ENCODE results near the gene ARID1A. TPM values are rescaled to one million over a fixed set of nuclear protein-coding genes. Genes with fewer than 3 reads are reported as not detected.

Gene ARID1A
- total RNA-seq, 1 donor from 2014 or later, result 50.4 TPM

GRCh38 chr1:26761217-26761616 is 65.4 kb downstream of the ARID1A start:
- DNase-seq, result no peak

DNA sequence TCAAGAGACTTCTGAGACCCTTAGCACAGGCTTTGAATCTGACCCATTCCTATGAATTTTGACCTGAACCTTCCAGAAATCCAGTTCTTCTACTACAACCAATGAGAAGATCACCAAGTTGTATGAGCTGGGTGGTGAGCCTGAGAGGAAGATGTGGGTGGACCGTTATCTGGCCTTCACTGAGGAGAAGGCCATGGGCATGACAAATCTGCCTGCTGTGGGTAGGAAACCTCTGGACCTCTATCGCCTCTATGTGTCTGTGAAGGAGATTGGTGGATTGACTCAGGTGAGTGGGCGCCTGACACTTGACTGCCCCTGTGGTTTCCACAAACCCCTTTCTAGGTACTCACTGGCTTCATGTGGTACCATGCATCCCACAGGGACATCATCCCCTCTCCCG is 71.9 kb downstream of the ARID1A start:
- DNase-seq, result no peak

DNA sequence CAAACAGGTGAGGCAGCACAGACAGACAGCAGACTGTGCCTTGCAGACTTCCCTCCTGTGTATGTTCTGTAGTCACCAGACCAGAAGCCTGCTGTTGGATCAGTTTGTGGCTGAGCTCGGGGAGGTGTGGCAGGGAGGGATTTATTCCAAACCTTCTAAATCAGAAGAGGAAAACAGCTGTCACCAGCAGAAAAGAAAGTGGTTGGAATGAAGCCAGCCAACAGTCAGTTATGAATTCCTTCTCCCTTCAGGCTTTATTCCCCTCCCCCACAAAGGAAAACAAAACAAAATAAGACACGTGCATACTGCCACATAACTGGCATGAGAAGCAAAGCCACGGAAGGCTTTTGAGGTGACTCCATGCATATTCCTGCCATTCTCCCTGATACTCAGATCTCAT is 72.9 kb downstream of the ARID1A start:
- no peak for DNase-seq

DNA sequence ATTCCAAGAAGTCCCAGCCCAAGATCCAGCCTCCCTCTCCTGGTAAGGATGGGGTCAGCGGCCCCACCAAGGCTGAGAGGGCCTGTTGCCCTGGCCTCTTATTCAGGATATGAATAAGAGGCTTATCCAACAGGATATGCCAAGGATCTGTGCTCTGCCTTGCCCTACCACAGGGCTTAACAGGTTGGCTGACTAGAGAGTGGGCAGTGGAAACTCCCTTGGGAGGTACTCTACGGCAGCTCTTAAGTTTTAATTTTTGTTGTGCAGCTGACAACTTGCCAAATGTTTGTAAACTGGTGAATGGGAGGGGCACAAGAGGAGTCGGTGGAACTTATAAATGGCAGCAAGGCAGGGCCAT is 75.4 kb downstream of the ARID1A start:
- DNase-seq, result peak; percentile 17

GRCh38 chr1:26771643-26772321 is 76.0 kb downstream of the ARID1A start:
- no peak for DNase-seq

- no peak for DNase-seq
These were observed 76.9 kb downstream of the ARID1A start for GRCh38 chr1:26772687-26773086.

DNA sequence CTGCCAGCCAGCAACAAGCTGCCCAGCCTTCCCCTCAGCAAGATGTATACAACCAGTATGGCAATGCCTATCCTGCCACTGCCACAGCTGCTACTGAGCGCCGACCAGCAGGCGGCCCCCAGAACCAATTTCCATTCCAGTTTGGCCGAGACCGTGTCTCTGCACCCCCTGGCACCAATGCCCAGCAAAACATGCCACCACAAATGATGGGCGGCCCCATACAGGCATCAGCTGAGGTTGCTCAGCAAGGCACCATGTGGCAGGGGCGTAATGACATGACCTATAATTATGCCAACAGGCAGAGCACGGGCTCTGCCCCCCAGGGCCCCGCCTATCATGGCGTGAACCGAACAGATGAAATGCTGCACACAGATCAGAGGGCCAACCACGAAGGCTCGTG is 78.6 kb downstream of the ARID1A start:
- DNase-seq, result no peak

- no peak for DNase-seq
These were observed 79.9 kb downstream of the ARID1A start for GRCh38 chr1:26775666-26776065.

GRCh38 chr1:26779098-26779668 is 83.4 kb downstream of the ARID1A start:
- no peak for DNase-seq

DNA sequence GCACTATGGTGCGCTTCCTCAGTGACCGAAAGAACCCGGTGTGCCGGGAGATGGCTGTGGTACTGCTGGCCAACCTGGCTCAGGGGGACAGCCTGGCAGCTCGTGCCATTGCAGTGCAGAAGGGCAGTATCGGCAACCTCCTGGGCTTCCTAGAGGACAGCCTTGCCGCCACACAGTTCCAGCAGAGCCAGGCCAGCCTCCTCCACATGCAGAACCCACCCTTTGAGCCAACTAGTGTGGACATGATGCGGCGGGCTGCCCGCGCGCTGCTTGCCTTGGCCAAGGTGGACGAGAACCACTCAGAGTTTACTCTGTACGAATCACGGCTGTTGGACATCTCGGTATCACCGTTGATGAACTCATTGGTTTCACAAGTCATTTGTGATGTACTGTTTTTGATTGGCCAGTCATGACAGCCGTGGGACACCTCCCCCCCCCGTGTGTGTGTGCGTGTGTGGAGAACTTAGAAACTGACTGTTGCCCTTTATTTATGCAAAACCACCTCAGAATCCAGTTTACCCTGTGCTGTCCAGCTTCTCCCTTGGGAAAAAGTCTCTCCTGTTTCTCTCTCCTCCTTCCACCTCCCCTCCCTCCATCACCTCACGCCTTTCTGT is 84.6 kb downstream of the ARID1A start:
- no peak for DNase-seq

- DNase-seq, result no peak
These were observed 85.5 kb downstream of the ARID1A start for GRCh38 chr1:26781206-26781825.

DNA sequence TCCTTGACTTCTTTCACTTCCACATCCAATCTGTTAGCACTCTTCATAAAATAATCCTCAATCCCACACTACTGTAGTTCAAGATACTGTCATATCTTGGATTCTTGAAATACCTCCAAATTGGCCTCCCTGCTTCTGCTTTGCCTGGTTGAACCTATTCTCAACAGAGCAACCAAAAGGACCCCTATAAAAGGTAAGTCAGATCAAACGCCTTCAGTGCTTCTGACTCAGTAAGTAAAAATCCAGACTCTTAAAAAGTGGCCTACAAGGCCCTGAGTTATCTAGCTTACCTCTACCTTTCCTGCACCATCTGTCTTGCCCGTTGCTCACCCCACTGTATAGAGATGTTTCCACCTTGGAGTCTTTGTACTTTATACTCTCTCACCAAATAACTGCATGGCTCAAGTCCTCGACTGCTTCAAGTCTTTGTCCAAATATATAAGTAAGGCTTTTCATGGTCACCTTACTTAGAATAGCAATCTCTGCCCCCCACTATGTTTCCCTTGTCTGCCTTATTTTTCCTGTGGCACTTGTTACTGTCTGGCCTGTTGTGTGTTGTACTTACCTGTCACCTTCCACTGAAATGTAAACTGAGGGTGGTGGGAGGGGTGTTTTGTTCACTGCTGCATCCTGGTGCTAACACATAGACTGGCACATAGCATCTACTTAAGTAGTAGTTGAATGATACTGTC is 86.9 kb downstream of the ARID1A start:
- no peak for DNase-seq

- DNase-seq, result no peak
These were observed 87.8 kb downstream of the ARID1A start for GRCh38 chr1:26783646-26784022.

GRCh38 chr1:26784023-26784871 is 88.4 kb downstream of the ARID1A start:
- DNase-seq, result no peak

DNA sequence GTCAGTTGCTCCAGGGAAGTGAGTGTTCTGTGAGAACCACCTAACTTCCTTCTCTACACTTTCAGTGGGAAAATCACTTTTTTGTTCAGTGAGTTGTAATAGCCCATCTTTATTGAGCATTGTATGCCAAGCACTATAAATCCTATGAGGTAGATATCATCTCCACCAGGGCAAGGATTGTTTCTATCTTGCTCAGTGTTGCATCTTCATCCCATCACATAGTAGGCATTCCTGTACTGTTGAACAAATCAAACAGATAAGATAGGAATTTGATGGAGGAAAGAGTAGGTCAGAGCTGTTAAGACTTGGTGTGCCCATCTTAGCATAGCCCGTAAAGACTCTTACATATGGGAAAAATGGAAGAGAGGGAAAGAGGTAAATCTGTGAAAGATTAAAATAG is 89.1 kb downstream of the ARID1A start:
- DNase-seq, result no peak

GRCh38 chr1:26785611-26786436 is 90.0 kb downstream of the ARID1A start:
- peak; percentile 61 for DNase-seq

GRCh38 chr1:26786437-26787380 is 90.9 kb downstream of the ARID1A start:
- DNase-seq, result peak; percentile 57

- DNase-seq, result no peak
These were observed 91.5 kb downstream of the ARID1A start for GRCh38 chr1:26787381-26787705.

DNA sequence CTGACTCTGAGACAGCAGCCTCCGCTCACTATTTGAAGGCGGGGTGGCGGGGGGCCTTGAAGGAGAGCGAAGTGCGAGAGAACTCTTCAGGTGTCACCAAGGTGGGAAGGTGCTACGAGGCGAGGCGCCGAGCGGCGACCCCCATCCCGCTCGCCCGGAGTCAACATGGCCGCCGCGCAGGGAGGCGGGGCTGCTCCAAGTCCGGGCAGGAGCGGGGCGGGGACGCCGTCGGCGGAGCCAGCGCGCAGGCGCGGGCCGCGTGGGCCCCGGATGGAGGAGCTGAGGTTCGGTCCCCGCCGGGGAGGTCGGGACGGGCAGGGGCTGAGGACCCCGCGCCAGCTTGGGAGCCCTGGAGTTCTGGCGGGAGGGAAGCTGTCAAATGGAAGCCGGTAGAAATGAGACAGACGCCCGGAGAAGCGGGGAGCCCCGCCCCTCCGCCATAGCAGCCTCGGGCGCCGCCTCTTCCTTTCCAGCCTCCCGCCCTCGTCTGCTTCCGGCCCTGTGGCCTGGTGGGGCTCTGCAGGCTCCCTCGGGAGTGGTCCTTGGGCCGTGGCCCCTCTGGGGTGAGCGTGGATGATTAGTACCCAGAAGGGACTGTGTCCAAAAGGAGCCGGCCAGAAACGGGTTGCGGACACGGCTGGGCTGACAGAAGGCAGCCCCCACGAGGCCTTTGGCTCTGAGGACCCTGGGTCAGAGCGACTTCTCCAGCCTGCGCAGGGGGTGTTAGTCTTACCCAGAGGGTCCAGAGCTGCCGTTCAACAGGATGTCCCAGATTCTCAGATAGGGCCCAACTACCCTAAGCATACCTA is 92.1 kb downstream of the ARID1A start, which contains the start of gene PIGV:
Gene PIGV (plus strand): TSS at position 245 of the 809 bp plus-strand sequence. CDS start 2,866 bp downstream, outside the sequence.
- DNase-seq, result peak; percentile 89

Data from skin of body (tissue), 2 donors.